Astrocyte (in vitro differentiated cells and primary cell): ENCODE data around the gene ARHGAP6. TPM values are rescaled to one million over a fixed set of nuclear protein-coding genes. Genes with fewer than 3 reads are reported as not detected.

ENCODE experiments used
- DNase-seq: peaks from one replicate; pipeline ENCODE4 v3.0.0-alpha.2; 2010; ENCODE audit warnings: low read depth
- FAIRE-seq: peaks from 2 replicates; lab custom pipeline; 2011; peaks lifted over from hg19 to GRCh38; lab: Jason Lieb, UNC
- H2AFZ ChIP-seq: 2 replicates; pipeline ENCODE4 v1.6.0; 2012; ENCODE audit warnings: low read depth, low read length, inconsistent platforms
- H3K27ac ChIP-seq: 2 replicates; pipeline ENCODE4 v1.5.1; 2011; ENCODE audit warnings: low read depth, low read length, inconsistent platforms
- H3K27me3 ChIP-seq: 2 replicates; pipeline ENCODE4 v1.6.0; 2011; ENCODE audit warnings: low read length, inconsistent platforms; ENCODE audit not compliant: insufficient read depth
- H3K36me3 ChIP-seq: 2 replicates; pipeline ENCODE4 v1.5.1; 2011; ENCODE audit warnings: low read length, inconsistent platforms; ENCODE audit not compliant: insufficient read depth
- H3K4me1 ChIP-seq: 2 replicates; pipeline ENCODE4 v1.5.1; 2011; ENCODE audit warnings: low read length, inconsistent platforms; ENCODE audit not compliant: insufficient read depth
- H3K4me2 ChIP-seq: 2 replicates; pipeline ENCODE4 v1.6.0; 2012; ENCODE audit warnings: low read length, inconsistent platforms
- H3K4me3 ChIP-seq: 2 replicates; pipeline ENCODE4 v1.5.1; 2011; ENCODE audit warnings: low read depth, mild to moderate bottlenecking, low read length, inconsistent platforms; ENCODE audit not compliant: insufficient read depth
- H3K79me2 ChIP-seq: 2 replicates; pipeline ENCODE4 v1.6.0; 2012; ENCODE audit warnings: mild to moderate bottlenecking, low read length, inconsistent platforms; ENCODE audit not compliant: insufficient read depth
- H3K9ac ChIP-seq: 2 replicates; pipeline ENCODE4 v1.6.0; 2012; ENCODE audit warnings: mild to moderate bottlenecking, low read length, inconsistent platforms
- H3K9me3 ChIP-seq: 2 replicates; pipeline ENCODE4 v1.5.1; 2012; ENCODE audit warnings: low read depth, mild to moderate bottlenecking, low read length, inconsistent platforms; ENCODE audit not compliant: insufficient read depth
- H4K20me1 ChIP-seq: 2 replicates; pipeline ENCODE4 v1.6.0; 2012; ENCODE audit warnings: low read length, inconsistent platforms; ENCODE audit not compliant: insufficient read depth
- H3K27ac Mint-ChIP-seq: one replicate; pipeline ENCODE4 v1.8.0; 2021; ENCODE audit warnings: mild to moderate bottlenecking, mixed read lengths; ENCODE audit not compliant: unreplicated experiment
- H3K27me3 Mint-ChIP-seq: one replicate; pipeline ENCODE4 v1.8.0; 2021; ENCODE audit warnings: low read depth, mixed read lengths; ENCODE audit not compliant: unreplicated experiment
- H3K36me3 Mint-ChIP-seq: one replicate; pipeline ENCODE4 v1.8.0; 2021; ENCODE audit warnings: low read depth, mixed read lengths; ENCODE audit not compliant: unreplicated experiment
- H3K4me1 Mint-ChIP-seq: one replicate; pipeline ENCODE4 v1.8.0; 2021; ENCODE audit warnings: low read depth, mixed read lengths; ENCODE audit not compliant: unreplicated experiment
- H3K4me3 Mint-ChIP-seq: one replicate; pipeline ENCODE4 v1.8.0; 2021; ENCODE audit warnings: mild to moderate bottlenecking, moderate library complexity, mixed read lengths; ENCODE audit not compliant: unreplicated experiment
- H3K9me3 Mint-ChIP-seq: one replicate; pipeline ENCODE4 v1.8.0; 2021; ENCODE audit warnings: mild to moderate bottlenecking, mixed read lengths; ENCODE audit not compliant: unreplicated experiment
- EZH2 ChIP-seq: IDR thresholded peaks from 2 replicates; pipeline ENCODE4 v1.6.1; 2012; ENCODE audit warnings: mild to moderate bottlenecking, low read length, inconsistent platforms; ENCODE audit not compliant: insufficient read depth
- total RNA-seq: library from RNA; stranded (reverse); gene quantifications from 2 replicates; pipeline ENCODE4 v1.2.1, GENCODE V29; 2021
- TF ChIP-seq, protein P1 (sequence below): IDR thresholded peaks from 2 replicates; pipeline ENCODE4 v1.5.1; 2011; ENCODE audit warnings: low read depth, mild to moderate bottlenecking, inconsistent platforms, low read length, moderate library complexity; ENCODE audit not compliant: insufficient read depth

Gene ARHGAP6
- total RNA-seq, 1 donor from 2014 or later, result 0.30 TPM

GRCh38 chrX:11446336-11446735 is 219.4 kb downstream of the ARHGAP6 start:
- H3K79me2 ChIP-seq, result no peaks in the 10 kb centered on the region
- H3K36me3 ChIP-seq, result no peaks in the 10 kb centered on the region
- H3K4me3 ChIP-seq, result no peak overlapping the region
- Mint-ChIP-seq H3K27me3 (no peaks in the 10 kb centered on the region), H3K27ac (no peak overlapping the region), H3K36me3 (no peaks in the 10 kb centered on the region), H3K4me1 (no peaks in the 10 kb centered on the region), H3K9me3 (no peaks in the 10 kb centered on the region), H3K4me3 (no peak overlapping the region)
- TF ChIP-seq, protein P1, sequence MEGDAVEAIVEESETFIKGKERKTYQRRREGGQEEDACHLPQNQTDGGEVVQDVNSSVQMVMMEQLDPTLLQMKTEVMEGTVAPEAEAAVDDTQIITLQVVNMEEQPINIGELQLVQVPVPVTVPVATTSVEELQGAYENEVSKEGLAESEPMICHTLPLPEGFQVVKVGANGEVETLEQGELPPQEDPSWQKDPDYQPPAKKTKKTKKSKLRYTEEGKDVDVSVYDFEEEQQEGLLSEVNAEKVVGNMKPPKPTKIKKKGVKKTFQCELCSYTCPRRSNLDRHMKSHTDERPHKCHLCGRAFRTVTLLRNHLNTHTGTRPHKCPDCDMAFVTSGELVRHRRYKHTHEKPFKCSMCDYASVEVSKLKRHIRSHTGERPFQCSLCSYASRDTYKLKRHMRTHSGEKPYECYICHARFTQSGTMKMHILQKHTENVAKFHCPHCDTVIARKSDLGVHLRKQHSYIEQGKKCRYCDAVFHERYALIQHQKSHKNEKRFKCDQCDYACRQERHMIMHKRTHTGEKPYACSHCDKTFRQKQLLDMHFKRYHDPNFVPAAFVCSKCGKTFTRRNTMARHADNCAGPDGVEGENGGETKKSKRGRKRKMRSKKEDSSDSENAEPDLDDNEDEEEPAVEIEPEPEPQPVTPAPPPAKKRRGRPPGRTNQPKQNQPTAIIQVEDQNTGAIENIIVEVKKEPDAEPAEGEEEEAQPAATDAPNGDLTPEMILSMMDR, result no peak
- TF ChIP-seq EZH2, result no peak
- no peak overlapping the region for H3K9ac ChIP-seq
- no peak overlapping the region for H2AFZ ChIP-seq
- H3K27ac ChIP-seq, result no peak overlapping the region
- H3K27me3 ChIP-seq, result no peaks in the 10 kb centered on the region
- FAIRE-seq (peak; percentile 94), DNase-seq (peak; percentile 78)
- H3K4me1 ChIP-seq, result peaks cover 3% of the 10 kb centered on the region
- H3K4me2 ChIP-seq, result no peak overlapping the region
- H3K9me3 ChIP-seq, result no peaks in the 10 kb centered on the region
- no peaks in the 10 kb centered on the region for H4K20me1 ChIP-seq

GRCh38 chrX:11445540-11445939 is 220.2 kb downstream of the ARHGAP6 start:
- FAIRE-seq (no peak), DNase-seq (no peak)
- Mint-ChIP-seq H3K4me1 (no peaks in the 10 kb centered on the region), H3K4me3 (no peak overlapping the region), H3K27me3 (no peaks in the 10 kb centered on the region), H3K27ac (no peak overlapping the region), H3K36me3 (no peaks in the 10 kb centered on the region), H3K9me3 (no peaks in the 10 kb centered on the region)
- Histone ChIP-seq H3K27me3 (no peaks in the 10 kb centered on the region), H3K36me3 (no peaks in the 10 kb centered on the region), H3K4me3 (no peak overlapping the region), H3K4me1 (peaks cover 3% of the 10 kb centered on the region), H3K27ac (no peak overlapping the region), H3K9ac (no peak overlapping the region), H3K4me2 (no peak overlapping the region), H2AFZ (no peak overlapping the region), H3K9me3 (no peaks in the 10 kb centered on the region), H3K79me2 (no peaks in the 10 kb centered on the region), H4K20me1 (no peaks in the 10 kb centered on the region)
- TF ChIP-seq EZH2, result no peak

GRCh38 chrX:11444052-11444451 is 221.7 kb downstream of the ARHGAP6 start:
- Histone ChIP-seq H3K4me3 (no peak overlapping the region), H2AFZ (no peak overlapping the region), H3K9ac (no peak overlapping the region), H3K27ac (no peak overlapping the region), H3K36me3 (no peaks in the 10 kb centered on the region), H4K20me1 (no peaks in the 10 kb centered on the region), H3K4me1 (peaks cover 3% of the 10 kb centered on the region), H3K4me2 (no peak overlapping the region), H3K9me3 (no peaks in the 10 kb centered on the region), H3K27me3 (no peaks in the 10 kb centered on the region), H3K79me2 (no peaks in the 10 kb centered on the region)
- DNase-seq, result no peak
- TF ChIP-seq, protein P1, result no peak
- no peak for TF ChIP-seq EZH2
- no peaks in the 10 kb centered on the region for H3K36me3 Mint-ChIP-seq
- H3K4me3 Mint-ChIP-seq, result no peak overlapping the region
- H3K4me1 Mint-ChIP-seq, result no peaks in the 10 kb centered on the region
- H3K9me3 Mint-ChIP-seq, result no peaks in the 10 kb centered on the region
- FAIRE-seq, result peak; percentile 29
- H3K27me3 Mint-ChIP-seq, result no peaks in the 10 kb centered on the region
- H3K27ac Mint-ChIP-seq, result no peak overlapping the region
